GM19324 (cell line): ENCODE results near the gene PCK1.
A peak's percentile ranks its signal among the peaks of the same experiment; 100 is the strongest.

Source experiments
- ATAC-seq: cut with Tn5 transposase; IDR thresholded peaks from one replicate; pipeline ENCODE4 v1.9.1; 2021; ENCODE audit warnings: mild to moderate bottlenecking, moderate library complexity; ENCODE audit not compliant: unreplicated experiment, low FRiP score

Gene PCK1

GRCh38 chr20:57600320-57601210 lies 39.7 kb downstream of the PCK1 start:
- no peak for ATAC-seq

DNA sequence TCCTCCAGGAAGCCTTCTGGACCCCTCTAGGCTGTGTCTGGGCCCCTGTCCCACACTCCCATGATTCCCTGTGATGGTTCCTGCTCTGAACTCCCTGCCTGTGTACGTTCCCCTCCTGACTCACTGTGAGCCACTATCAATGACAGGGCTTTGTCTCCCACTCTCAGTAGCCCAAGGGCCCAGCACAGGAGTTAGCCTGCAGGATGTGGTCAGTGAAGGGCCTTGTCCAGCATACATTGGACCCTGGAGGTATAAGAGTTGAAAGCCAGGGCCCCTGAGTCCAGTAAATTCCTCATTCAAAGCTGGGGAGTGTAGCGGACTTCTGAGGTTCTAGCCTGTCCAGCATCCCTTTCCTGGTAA lies 40.3 kb downstream of the PCK1 start:
- no peak for ATAC-seq

DNA sequence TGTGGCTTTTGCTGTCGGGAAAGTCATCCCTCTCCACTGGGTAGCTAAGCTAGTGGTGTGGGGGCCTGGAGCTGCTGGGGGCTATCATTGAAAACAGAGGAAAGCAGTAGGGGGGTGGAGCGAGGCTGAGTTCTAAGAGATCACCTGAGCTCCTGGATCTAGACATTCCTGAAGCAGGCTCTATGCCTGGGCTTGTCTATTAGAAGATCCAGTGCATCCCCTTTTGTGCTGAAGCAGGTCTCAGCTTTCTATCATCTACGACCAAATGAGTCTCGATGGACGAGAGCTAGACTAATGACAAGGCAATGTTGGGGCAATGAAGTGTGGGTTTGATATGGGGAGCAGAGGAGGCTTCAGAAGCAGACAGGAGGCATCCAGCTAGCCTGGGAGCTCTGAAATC lies 40.8 kb downstream of the PCK1 start:
- ATAC-seq: no peak

DNA sequence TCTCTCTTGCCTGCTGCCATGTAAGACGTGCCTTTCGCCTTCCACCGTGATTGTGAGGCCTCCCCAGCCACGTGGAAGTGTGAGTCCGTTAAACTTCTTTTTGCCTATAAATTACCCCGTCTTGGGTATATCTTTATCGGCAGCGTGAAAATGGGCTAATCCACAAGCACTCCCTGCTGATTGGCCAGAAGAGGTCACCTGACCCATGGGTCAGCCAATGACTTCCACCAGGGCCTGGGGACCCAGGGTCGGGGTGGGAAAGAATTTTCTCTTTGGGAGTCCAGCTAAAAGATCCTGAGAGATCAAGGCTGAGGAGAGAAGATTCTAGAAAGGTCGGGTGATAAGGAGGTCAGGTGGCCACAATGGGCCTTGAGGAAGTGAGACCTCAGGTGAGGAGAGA lies 42.2 kb downstream of the PCK1 start:
- ATAC-seq: no peak

DNA sequence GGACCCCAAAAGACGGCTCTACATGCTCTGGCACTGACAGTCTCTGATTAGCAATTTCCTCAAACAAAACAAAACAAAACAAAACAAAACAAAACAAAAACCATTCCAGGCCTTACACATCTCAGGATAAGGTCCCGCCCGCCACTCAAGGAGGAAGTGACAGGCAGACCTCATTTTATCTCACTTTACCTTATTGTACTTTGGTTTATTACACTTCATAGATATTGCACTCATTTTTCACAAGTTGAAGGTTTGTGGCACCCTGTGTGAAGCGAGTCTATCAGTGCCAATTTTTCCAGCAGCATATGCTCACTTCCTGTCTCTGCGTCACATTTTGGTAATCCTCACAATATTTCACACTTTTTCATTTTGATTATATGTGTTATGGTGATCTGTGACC lies 44.1 kb downstream of the PCK1 start:
- ATAC-seq: no peak

DNA sequence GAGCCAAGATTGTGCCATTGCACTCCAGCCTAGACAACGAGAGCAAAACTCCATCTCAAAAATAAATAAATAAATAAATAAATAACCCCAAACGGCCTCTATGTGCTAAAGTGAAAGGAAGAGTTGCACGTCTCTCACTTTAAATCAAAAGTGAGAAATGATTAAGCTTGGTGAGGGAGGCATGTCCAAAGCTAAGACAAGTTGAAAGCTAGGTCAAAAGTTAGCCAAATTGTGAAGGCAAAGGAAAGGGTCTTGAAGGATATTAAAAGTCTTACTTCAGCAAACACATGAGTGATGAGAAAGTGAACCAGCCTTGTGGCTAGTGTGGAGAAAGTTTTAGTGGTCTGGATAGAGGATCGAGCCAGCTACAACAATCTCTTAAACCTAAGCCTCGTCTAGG lies 45.0 kb downstream of the PCK1 start:
- ATAC-seq: no peak

DNA sequence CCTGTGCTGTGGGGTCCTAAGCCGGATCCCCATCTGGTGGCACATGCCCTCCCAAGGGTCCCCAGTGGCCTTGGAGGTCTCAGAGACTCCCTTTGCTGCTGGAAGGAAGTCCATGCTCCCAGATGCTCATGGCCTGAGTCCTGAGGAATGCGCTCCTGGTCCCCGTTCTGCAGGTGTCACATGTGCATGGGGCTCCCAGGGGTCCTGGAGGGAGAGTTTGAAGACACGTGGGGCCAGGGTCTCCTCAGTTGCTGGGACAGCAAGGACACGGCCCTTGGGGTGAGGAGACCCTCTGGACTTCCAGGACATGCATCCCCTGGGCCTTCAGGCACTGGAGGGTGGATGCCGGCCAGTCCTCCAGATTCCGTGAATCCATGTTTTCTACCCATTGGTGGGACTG lies 47.6 kb downstream of the PCK1 start:
- ATAC-seq: no peak

DNA sequence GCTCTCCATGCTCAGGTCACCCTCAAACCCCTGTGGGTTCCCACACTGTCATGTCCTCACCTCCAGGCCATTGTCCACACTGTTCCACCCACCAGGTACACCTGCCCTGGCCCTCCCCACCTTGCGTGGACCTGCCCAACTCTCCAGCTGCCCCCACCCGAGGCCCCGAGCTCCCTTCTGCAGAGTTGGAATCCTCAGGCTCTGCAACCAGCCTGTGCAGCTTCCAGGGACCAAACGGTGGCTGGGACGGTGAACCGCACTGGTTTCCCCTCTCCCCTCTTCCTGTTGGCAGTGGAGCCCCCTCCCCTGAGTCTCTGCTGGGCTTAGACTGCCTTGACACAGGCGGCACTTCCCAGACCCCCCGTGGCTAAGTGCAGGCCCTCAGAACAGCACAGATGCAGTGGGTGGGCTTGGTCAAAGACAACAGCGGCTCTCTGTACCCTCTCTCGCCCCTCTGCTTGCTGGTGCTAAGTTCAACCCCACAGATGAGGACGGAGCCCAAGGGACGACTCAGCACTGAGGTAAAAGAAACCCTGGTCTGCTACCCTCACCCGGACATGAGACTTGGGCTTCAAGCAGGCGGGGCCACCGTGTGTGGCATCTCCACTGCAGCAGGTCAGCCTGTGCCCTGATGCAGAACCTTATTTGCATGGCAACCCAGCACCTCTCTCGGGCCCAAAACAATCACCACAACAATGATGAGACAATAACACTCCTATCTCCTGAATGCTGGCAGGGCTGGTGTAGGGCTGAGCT lies 48.4 kb downstream of the PCK1 start:
- ATAC-seq: peak; percentile 67

- ATAC-seq: no peak
Observed at GRCh38 chr20:57609842-57610167, 48.9 kb downstream of the PCK1 start.

DNA sequence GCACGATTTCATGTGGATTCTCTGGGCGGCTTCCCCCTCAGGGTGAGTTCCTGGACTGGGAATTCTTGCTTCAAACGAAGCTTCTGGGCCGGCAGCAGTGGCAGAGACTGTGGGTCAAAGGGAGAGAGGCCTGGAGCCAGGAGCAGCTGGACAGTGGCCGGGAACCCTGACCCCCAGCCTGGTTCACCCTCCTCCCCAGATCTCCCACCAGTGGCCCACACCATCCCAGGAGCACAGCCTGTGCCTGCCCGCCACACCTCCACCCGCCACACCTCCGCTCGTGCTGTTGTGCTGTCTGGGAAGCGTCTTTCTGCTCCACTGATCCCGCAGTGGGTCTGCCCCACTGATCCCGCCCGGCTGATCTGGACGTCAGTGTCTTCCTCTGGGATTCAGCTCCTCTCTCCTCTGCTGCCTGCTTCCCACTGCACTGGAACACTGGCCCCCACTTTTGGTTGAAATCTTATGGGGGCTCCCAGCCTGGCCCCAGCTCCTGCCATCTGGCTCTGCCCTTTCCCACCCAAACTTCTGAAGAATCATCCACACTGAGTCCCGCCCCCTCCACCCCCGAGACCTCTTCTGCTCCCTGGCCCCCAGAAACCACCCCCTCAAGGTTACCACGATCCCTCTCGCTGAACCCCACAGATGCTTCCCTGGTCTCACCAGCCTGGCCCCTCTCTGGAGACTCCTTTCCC lies 49.5 kb downstream of the PCK1 start:
- ATAC-seq: no peak

GRCh38 chr20:57611586-57612311 lies 50.8 kb downstream of the PCK1 start:
- ATAC-seq: no peak

- ATAC-seq: no peak
Observed at GRCh38 chr20:57612436-57612835, 51.5 kb downstream of the PCK1 start.

GRCh38 chr20:57612916-57613315 lies 52.0 kb downstream of the PCK1 start:
- no peak for ATAC-seq

GRCh38 chr20:57613481-57613921 lies 52.6 kb downstream of the PCK1 start:
- ATAC-seq: no peak

DNA sequence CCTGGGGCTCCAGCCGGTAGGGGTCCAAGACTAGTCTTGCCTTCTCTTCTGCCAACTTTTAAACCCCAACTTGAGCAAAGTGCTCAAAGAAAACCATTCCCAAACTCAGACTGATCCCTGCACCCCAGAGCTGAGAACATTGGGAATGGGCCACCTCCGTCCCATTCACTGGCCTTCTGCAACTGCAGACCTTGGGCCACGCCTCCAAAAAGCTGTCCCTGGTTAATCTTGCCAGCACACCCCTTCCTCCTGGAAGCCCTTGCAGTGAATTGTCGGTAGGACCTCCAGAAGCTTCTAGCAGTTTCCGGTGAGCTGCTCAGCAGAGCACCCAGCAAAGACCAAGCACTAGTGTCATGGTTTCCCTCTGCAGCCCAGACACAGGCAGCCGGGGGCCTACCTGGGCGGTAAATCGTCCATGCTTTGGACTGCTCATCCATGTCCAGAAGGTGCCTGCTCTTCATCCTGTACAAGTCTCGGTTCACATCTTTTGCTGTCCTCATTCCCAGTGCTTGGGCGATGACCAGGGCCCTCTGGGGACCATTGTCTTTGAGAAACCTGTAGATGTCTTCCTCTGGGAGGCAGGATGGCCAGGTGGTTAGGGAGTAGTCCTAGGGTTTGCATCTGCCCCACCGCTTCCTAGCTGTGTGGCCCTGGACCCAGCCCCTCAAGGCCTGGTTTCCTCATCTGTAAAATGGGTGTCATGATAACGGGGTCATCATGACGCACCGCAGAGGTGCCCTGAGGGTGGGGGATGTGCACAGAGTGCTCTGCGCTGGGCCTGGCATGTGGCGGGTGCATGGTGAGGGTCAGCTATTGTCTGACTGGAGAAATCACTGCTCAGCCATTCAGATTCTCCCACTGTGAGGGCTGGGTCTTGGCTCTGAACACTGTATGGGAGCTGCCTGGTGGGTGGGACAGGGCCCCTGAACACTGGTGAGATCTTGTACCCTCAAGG lies 53.9 kb downstream of the PCK1 start:
- no peak for ATAC-seq

DNA sequence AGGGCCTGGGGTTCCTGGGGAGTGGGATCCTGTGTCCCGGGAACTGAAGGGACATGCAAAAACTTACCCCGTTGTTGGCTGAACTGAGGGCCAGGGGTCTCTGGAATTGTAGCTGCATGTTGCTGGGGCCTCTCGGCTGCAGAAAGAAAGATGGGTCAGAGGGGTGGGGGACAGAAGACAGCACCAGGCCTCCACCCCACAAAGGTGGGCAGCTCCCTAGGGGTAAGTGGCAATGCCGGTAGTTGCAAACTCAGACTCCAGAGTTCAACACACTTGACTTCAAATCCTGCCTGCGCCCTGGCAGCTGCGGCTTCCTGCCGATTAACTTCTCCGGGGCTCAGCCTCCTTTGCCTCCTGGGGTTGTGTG lies 54.5 kb downstream of the PCK1 start:
- ATAC-seq: no peak

DNA sequence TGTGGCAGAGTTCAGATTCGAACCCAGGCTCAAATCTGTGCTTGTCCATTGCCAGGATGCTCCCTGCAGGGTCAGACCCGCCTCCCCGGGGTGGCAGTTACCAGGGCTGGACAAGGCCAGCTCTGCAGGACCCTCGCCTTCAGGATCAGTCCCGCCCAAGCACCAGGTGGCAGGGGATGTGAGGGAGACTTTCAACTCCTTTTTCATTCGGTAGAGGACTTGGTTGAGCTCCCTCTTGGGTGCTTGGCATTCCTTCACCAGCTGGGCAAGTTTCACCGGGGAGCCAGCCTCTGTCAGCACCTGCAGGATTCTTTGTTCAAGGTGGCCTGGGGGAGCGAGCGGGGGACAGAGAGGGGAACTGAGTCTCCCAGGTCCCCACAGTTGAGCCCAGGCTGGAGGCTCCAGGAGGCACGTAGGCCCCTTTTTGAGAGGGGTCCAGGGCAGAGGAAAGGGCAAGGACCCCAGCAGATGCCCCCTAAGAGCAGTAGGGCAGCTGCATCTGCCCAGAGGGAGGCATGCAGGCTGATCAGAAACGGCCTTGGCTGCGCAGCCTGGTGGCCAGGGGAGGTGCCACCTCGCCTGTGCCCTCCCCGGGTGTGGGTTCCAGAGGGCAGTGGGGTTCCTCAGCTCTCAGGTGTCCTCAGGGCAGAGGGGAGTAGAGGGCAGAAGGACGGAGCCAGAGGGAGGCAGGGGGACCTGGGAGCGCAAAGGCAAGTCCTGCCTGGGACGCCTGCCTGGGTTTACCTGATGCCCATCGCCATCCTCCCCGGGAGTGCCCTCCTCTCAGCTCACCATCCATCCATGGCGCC lies 55.4 kb downstream of the PCK1 start:
- no peak for ATAC-seq

DNA sequence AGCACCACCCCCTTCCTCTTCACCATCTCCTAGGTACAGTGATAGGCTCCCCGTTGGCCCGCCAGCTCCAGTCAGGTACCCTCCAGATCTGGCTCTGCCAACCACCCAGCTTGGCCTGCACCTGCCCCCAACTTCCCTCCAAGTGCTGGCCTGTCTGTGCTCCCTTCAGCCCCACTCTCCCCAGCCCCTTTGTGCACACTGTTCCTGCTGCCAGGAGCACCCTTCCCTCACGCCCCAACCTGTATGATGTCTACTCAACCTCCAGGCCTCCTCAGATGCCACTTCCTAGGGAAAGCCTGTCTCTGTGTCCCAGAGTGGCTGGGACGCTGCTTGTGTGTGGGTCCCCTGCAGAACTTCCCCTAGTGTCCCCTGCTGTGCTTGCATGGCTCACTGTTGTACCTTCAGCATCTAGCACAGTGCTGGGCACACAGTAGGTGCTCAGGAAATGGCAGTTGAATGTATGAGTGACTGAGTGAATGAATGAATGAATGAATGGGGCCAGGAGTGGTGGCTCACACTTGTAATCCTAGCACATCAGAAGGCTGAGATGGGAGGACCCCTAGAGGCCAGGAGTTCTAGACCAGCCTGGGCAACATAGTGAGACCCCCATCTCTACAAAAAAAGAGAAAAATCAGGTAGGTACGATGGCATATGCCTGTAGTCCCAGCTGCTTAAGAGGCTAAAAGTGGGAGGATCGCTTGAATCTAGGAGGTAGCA lies 56.3 kb downstream of the PCK1 start:
- ATAC-seq: no peak
